GM12874 (cell line): ENCODE data around the gene FBXO8.

ENCODE experiments used
- TF ChIP-seq, protein P1 (sequence below): IDR thresholded peaks from 2 replicates; pipeline ENCODE4 v1.5.1; 2011; ENCODE audit warnings: low read depth, mild to moderate bottlenecking, control low read depth, low read length, moderate library complexity; ENCODE audit not compliant: insufficient read depth

The FBXO8 gene

GRCh38 chr4:174279433-174280155 is 3.9 kb downstream of the FBXO8 start:
- TF ChIP-seq, protein P1, sequence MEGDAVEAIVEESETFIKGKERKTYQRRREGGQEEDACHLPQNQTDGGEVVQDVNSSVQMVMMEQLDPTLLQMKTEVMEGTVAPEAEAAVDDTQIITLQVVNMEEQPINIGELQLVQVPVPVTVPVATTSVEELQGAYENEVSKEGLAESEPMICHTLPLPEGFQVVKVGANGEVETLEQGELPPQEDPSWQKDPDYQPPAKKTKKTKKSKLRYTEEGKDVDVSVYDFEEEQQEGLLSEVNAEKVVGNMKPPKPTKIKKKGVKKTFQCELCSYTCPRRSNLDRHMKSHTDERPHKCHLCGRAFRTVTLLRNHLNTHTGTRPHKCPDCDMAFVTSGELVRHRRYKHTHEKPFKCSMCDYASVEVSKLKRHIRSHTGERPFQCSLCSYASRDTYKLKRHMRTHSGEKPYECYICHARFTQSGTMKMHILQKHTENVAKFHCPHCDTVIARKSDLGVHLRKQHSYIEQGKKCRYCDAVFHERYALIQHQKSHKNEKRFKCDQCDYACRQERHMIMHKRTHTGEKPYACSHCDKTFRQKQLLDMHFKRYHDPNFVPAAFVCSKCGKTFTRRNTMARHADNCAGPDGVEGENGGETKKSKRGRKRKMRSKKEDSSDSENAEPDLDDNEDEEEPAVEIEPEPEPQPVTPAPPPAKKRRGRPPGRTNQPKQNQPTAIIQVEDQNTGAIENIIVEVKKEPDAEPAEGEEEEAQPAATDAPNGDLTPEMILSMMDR, result no peak

GRCh38 chr4:174278467-174278866 is 5.0 kb downstream of the FBXO8 start:
- TF ChIP-seq, protein P1, result no peak

GRCh38 chr4:174277433-174277832 is 6.0 kb downstream of the FBXO8 start:
- TF ChIP-seq, protein P1, result no peak

GRCh38 chr4:174275101-174275500 is 8.4 kb downstream of the FBXO8 start:
- TF ChIP-seq, protein P1, result no peak

- TF ChIP-seq, protein P1, result no peak
Measured at GRCh38 chr4:174274436-174274835, 9.0 kb downstream of the FBXO8 start.

DNA sequence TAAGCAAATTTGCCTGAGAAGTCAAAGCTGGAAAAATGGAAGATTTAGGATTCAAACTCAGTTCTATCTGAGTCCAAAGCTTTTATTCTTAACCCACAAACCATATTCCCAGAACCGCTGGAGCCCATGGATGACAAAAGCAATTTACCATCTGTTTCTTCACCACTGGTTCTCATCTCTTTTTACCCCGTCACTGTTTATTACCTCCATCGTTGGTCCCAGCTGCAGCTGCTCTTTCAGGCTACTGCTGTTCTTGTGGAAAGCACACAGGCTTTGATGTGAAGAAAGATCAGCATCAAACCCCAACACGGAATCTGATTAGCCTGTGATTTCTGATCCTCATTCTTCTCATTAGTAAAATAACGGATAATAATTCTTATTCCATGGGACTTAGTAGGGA is 9.5 kb downstream of the FBXO8 start:
- TF ChIP-seq, protein P1, result no peak

DNA sequence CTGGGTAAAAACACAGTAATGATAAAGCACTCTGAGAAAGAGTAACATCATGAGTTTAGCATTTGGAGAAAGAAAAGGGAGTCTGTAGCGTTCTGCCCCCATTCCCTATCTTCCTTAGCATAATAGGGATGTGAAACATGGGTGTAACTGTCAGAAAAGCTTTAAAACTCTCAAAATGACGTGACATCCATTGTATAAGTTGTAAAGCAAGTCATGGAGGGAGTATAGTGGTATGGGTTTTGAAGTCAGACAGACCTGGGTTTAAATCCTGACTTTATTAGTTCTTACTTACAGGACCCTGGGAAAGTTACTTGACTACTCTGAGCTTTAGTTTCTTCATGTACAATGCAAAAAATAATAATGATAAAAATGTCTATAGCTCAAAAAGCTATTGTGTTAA is 17.1 kb downstream of the FBXO8 start:
- TF ChIP-seq, protein P1, result no peak
